ENCODE measurements around the gene EEF1A2. TPM values are rescaled to one million over a fixed set of nuclear protein-coding genes. Genes with fewer than 3 reads are reported as not detected.

Gene EEF1A2
- total RNA-seq, 1 donor from 2014 or later, result 0.99 TPM

GRCh38 chr20:63537525-63538203 is 38.8 kb upstream of the EEF1A2 start:
- peak; percentile 76 for DNase-seq (ENCODE audit: low read depth, low spot score)

- no peak for DNase-seq (ENCODE audit: low read depth, low spot score)
Observed at GRCh38 chr20:63536997-63537524, 38.2 kb upstream of the EEF1A2 start, which contains the start of gene PTK6. Gene PTK6 (minus strand): TSS chr20:63537376. CDS start chr20:63537314, 62 bp downstream.

DNA sequence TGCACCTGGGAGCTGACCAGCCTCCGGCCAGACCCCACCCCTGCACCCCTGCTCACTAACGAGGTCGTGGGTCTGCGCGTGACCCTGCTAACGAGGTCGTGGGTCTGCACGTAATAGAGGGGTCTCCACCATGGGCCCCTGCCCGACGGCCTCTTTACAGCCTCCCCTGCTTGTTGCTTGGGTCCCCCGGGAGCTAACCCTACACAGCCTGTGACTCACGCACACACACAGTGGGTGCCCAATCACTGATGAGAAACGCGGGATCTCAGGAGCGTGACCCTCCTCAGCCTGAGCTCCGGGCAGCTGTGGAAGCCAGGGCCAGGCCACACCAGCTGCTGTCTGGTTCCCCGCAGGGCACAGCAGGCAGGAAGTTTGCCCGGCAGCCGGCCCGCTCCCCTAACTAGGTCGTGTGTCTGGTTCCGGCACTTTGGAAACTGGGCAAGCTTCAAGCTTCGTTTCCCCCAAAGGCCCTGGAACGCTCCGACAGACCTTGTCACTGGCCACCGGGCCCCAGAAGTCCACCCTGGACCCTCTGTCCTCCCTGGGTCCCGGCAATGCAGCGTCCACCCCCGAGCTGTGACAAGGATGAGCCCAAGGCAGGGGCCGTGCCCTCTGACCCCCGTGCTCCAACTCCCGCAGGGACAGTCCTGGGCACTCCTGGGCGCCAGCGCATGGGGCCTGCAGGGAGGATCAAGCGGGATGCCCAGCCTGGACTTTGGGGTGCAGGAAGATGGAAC is 37.5 kb upstream of the EEF1A2 start:
- no peak for DNase-seq (ENCODE audit: low read depth, low spot score)

- DNase-seq (ENCODE audit: low read depth, low spot score), result no peak
Observed at GRCh38 chr20:63534831-63535651, 36.2 kb upstream of the EEF1A2 start.

DNA sequence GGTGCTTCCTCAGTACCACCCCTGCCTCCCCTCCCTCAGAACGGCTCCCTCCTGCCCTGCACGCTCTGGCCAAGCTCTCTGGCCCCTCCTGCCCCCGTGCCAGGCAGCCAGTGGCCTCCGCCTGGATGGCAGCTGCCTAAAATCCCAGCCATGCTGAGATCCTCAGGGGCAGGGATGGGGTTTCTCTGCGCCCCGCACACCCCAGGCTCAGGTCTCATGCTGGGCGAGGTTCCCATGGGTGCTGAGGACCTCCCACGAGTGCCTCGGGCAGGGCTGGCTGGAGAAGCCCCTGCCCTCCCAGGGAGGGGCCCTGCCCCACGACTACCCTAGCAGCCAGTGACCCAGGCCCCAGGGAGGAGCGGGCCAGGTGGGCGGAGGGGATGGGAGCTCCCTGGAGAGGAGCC is 35.5 kb upstream of the EEF1A2 start:
- no peak for DNase-seq (ENCODE audit: low read depth, low spot score)

GRCh38 chr20:63533871-63534393 is 35.0 kb upstream of the EEF1A2 start:
- DNase-seq (ENCODE audit: low read depth, low spot score), result no peak

DNA sequence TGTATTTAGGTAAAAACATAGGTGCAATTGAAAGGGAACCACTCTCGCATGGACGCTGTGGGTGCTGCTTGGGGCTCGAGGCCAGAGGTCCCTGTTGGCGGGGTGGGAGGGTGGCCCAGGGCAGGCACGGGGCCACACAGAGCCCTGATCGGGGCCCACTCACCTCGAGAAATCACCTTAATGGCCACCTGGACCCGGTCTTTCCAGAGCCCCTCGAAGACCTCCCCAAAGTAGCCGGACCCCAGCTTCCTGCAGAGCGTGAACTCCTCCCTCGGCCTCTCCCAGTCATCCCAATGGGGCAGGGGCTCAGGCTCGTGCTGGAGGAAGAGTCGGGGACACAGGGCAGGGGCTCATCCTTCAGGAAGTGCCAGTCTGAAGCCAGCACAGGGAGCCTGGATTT is 34.5 kb upstream of the EEF1A2 start:
- no peak for DNase-seq (ENCODE audit: low read depth, low spot score)

- no peak for DNase-seq (ENCODE audit: low read depth, low spot score)
Observed at GRCh38 chr20:63532449-63532971, 33.6 kb upstream of the EEF1A2 start.

GRCh38 chr20:63531686-63532448 is 33.0 kb upstream of the EEF1A2 start:
- DNase-seq (ENCODE audit: low read depth, low spot score), result no peak

GRCh38 chr20:63530788-63531160 is 31.9 kb upstream of the EEF1A2 start:
- no peak for DNase-seq (ENCODE audit: low read depth, low spot score)

DNA sequence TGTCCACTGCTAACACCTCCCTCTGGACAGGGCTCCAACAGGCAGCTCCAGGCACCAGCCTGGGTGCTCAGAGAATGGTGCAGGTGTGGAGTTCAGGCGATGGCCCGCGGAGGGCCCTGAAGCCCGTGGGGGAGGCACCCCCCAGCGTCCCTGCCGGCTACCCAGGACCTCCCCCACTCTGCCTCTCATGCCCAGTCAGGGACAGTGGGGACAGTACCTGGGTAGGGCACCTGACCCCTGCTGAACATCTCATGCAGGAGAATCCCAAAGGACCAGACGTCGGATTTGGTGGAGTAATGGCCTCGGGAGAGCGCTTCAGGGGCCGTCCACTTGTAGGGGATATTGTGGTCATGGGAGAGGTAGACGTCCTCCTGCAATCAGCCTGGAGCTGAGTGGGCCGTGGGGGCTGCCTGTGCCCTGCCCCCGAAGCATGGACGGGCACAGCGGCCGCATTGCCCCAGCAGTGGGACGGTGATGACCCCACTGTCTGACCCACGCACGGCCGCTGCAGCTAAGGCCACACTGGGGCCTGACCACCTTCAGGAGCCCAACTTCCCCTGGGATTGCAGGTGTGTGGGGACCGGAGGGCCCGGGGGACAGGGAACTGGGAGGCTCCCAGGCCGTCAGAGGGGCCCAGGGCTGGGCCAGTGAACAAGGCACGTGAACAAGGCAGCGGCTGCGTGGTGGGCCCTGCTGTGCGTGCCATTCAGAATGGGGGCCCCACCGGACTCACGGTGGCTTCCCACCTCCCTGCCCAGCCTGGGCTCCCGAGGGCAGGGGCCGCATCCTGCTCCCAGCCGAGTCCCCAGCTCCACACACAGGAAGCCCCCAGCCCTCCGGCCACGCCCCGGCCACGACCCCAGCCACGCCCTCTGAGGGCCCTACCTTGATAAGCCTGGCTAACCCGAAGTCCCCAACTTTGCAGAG is 31.2 kb upstream of the EEF1A2 start:
- no peak for DNase-seq (ENCODE audit: low read depth, low spot score)

- no peak for DNase-seq (ENCODE audit: low read depth, low spot score)
Observed at GRCh38 chr20:63529180-63529860, 30.4 kb upstream of the EEF1A2 start.

DNA sequence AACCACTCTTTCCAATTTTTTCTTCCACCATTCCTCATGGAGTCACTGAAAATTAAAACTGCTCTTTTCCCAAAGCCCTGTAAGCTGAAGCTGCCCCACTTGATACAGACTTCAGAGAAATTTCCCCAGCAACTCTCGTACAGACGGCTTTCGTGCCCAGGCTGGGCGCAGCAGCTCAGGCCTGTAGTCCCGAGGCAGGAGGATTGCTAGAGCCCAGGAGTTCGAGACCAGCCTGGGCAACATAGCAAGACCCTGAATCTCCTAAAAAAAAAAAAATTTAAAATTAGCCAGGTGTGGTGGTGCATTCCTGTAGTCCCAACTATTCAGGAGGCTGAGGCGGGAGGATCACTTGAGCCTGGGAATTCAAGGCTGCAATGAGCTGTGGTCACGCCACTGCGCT is 28.3 kb upstream of the EEF1A2 start:
- DNase-seq (ENCODE audit: low read depth, low spot score), result no peak

DNA sequence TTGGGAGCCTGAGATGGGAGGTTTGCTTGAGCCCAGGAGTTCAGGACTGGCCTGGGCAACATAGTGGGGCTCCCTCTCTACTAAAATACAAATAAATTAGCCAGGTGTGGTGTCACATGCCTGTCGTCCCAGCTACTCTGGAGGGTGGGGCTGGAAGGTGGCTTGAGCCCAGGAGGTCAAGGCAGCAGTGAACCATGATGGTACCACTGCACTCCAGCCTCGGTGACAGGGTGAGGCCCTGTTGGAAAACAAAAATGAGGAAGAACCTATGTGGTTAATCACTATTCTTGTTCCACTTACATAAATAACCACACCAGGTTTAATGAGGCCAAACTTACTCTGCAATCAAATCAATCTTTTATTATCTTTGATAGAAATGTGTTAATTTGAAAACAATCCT is 27.1 kb upstream of the EEF1A2 start:
- no peak for DNase-seq (ENCODE audit: low read depth, low spot score)

- no peak for DNase-seq (ENCODE audit: low read depth, low spot score)
Observed at GRCh38 chr20:63525185-63525584, 26.3 kb upstream of the EEF1A2 start.

DNA sequence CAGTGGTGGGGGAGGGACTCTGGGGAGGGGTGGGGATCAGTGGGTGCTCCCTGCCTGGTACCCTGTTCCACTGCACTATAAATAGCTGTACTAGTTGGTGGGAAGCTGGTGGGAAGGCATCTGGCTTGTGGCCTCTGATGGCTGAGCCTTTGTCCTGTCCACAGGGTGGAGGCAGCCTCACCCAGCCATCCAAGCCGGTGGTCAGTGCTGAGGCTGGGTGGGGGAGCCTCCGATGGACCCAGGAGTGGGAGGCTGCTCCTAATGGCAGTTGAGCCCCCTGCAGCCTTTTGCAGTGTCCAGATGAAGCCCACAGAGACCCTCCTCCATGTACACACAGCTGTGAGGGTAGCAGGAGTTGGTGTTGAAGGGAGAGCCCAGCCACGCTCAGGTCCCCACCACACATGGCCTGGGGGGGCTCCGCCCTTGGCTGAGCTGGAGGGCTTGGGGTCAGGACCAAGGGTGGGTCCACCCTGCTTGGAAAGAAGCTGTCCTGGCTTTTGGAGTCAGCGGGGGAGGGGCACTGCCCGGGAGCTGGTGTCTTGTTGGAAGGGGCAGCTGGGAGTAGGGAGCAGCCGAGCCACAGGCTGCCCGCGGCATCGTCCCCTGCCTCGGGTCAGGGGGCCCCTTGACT is 24.2 kb upstream of the EEF1A2 start:
- no peak for DNase-seq (ENCODE audit: low read depth, low spot score)

- DNase-seq (ENCODE audit: low read depth, low spot score), result no peak
Observed at GRCh38 chr20:63522091-63522868, 23.4 kb upstream of the EEF1A2 start.

GRCh38 chr20:63521602-63522001 is 22.7 kb upstream of the EEF1A2 start:
- DNase-seq (ENCODE audit: low read depth, low spot score), result no peak

All from pulmonary artery endothelial cell (primary cell).